A549 (cell line): ENCODE results near the gene NPB. TPM values are rescaled to one million over a fixed set of nuclear protein-coding genes. Genes with fewer than 3 reads are reported as not detected.

Experiments
- ATAC-seq, 2 experiments: fragments of 200-7000 bp in 1 of 2; fragments of >200 bp in 1 of 2; cut with Nextera tagmentation in 1 of 2; cut with Tn5 transposase in 1 of 2; 3 replicates each; pipeline versions ENCODE4 v1.8.0 to v1.9.1; 2018 to 2020; ENCODE audit warnings: mild to moderate bottlenecking in 1 of 2, moderate library complexity in 1 of 2
- CTCF ChIA-PET: fragments of 300-600 bp; sonication (Branson Sonifier 250); formaldehyde crosslinking; extraction: SDS; loops from one replicate; lab custom pipeline; 2021; ENCODE audit warnings: antibody characterized with exemption, inconsistent platforms; lab: Yijun Ruan, JAX
- POLR2A ChIA-PET: fragments of 350-600 bp; formaldehyde crosslinking; extraction: SDS; loops from one replicate; lab custom pipeline; 2021; ENCODE audit warnings: antibody characterized with exemption, inconsistent platforms; lab: Yijun Ruan, JAX
- DNase-seq, 2 experiments: peaks; one replicate each; pipeline versions ENCODE4 v3.0.0 to v3.0.0-alpha.2; 2011 to 2016; ENCODE audit warnings: low read depth in 1 of 2, low spot score in 1 of 2
- FAIRE-seq: peaks from 2 replicates; lab custom pipeline; 2011; peaks lifted over from hg19 to GRCh38; lab: Jason Lieb, UNC
- H3K27ac ChIP-seq, 2 experiments: fragments of >200 bp; sonication (Bioruptor Twin); formaldehyde crosslinking; 3 replicates each; pipeline ENCODE4 v1.5.1; 2016 to 2017
- H3K4me1 ChIP-seq: fragments of >200 bp; sonication (Bioruptor Twin); formaldehyde crosslinking; 3 replicates; pipeline ENCODE4 v1.6.1; 2016
- H3K4me2 ChIP-seq: fragments of >200 bp; sonication (Bioruptor Twin); formaldehyde crosslinking; 3 replicates; pipeline ENCODE4 v1.6.1; 2016
- H3K4me3 ChIP-seq: fragments of >200 bp; sonication (Bioruptor Twin); formaldehyde crosslinking; 3 replicates; pipeline ENCODE4 v1.5.1; 2016
- H3K9me3 ChIP-seq: fragments of >200 bp; sonication (Bioruptor Twin); formaldehyde crosslinking; 3 replicates; pipeline ENCODE4 v1.6.1; 2016
- BHLHE40 ChIP-seq: IDR thresholded peaks from 2 replicates; pipeline ENCODE4 v1.6.1; 2012; ENCODE audit warnings: low read depth, low read length, inconsistent platforms
- CHD2 ChIP-seq: fragments of 150-350 bp; IDR thresholded peaks from 2 replicates; pipeline ENCODE4 v1.6.1; 2014; ENCODE audit warnings: low read length; ENCODE audit not compliant: partially characterized antibody
- E2F6 ChIP-seq: IDR thresholded peaks from 2 replicates; pipeline ENCODE4 v1.6.1; 2012; ENCODE audit warnings: low read depth, borderline replicate concordance
- ELK1 ChIP-seq: fragments of 150-350 bp; IDR thresholded peaks from 2 replicates; pipeline ENCODE4 v1.6.1; 2014; ENCODE audit warnings: low read depth, mild to moderate bottlenecking, low read length
- GATA3 ChIP-seq: IDR thresholded peaks from 2 replicates; pipeline ENCODE4 v1.6.1; 2012; ENCODE audit warnings: borderline replicate concordance
- HES2 ChIP-seq: fragments of >200 bp; sonication (Bioruptor Twin); formaldehyde crosslinking; IDR thresholded peaks from 2 replicates; pipeline ENCODE4 v1.6.1; 2016
- HOXA7 ChIP-seq: fragments of 250-450 bp; sonication (Bioruptor Pico); IDR thresholded peaks from 2 replicates; pipeline ENCODE4 v1.5.0; 2020; ENCODE audit warnings: mild to moderate bottlenecking, moderate library complexity
- HOXB5 ChIP-seq: fragments of 250-450 bp; sonication (Bioruptor Pico); IDR thresholded peaks from 2 replicates; pipeline ENCODE4 v1.5.0; 2020; ENCODE audit warnings: mild to moderate bottlenecking, moderate library complexity
- KDM1A ChIP-seq: fragments of 200-600 bp; sonication (generic); IDR thresholded peaks from 2 replicates; pipeline ENCODE4 v1.6.1; 2016; ENCODE audit warnings: low read depth, mild to moderate bottlenecking
- KDM5A ChIP-seq: fragments of 200-600 bp; sonication (generic); IDR thresholded peaks from 2 replicates; pipeline ENCODE4 v1.6.1; 2016; ENCODE audit warnings: antibody characterized with exemption, mild to moderate bottlenecking
- MAFK ChIP-seq: fragments of 450-650 bp; IDR thresholded peaks from 2 replicates; pipeline ENCODE4 v1.6.1; 2014; ENCODE audit not compliant: partially characterized antibody
- MAX ChIP-seq: IDR thresholded peaks from 2 replicates; pipeline ENCODE4 v1.6.1; 2012
- MAZ ChIP-seq: fragments of 150-350 bp; IDR thresholded peaks from 2 replicates; pipeline ENCODE4 v1.6.1; 2014; ENCODE audit warnings: antibody characterized with exemption, low read depth, low read length, borderline replicate concordance
- MYC ChIP-seq: IDR thresholded peaks from 2 replicates; pipeline ENCODE4 v1.6.1; 2012; ENCODE audit warnings: mild to moderate bottlenecking, inconsistent platforms, low read length, improper control_type of control experiment, borderline replicate concordance
- NFE2L2 ChIP-seq: fragments of 150-350 bp; conservative IDR thresholded peaks from 2 replicates; pipeline ENCODE4 v1.6.1; 2014; ENCODE audit warnings: low read length
- NPAS2 ChIP-seq: fragments of 250-450 bp; sonication (Bioruptor Pico); IDR thresholded peaks from 2 replicates; pipeline ENCODE4 v1.8.0; 2022; ENCODE audit warnings: mild to moderate bottlenecking, moderate library complexity, borderline replicate concordance
- PHF8 ChIP-seq: fragments of 200-600 bp; sonication (generic); IDR thresholded peaks from 2 replicates; pipeline ENCODE4 v1.6.1; 2016; ENCODE audit warnings: low read depth, mild to moderate bottlenecking, antibody characterized with exemption, moderate library complexity, borderline replicate concordance
- POLR2AphosphoS2 ChIP-seq: conservative IDR thresholded peaks from 2 replicates; pipeline ENCODE4 v1.6.1; 2012; ENCODE audit warnings: low read length, improper control_type of control experiment, inconsistent platforms
- RAD21 ChIP-seq, 2 experiments: fragments of >200 bp in 1 of 2; sonication (Bioruptor Twin) in 1 of 2; formaldehyde crosslinking in 1 of 2; IDR thresholded peaks in 1 of 2; conservative IDR thresholded peaks in 1 of 2; 2 replicates in 1 of 2; 3 replicates in 1 of 2; pipeline ENCODE4 v1.6.1; 2012 to 2018; ENCODE audit warnings: inconsistent platforms in 1 of 2
- RARB ChIP-seq: fragments of 250-450 bp; sonication (Bioruptor Pico); IDR thresholded peaks from 2 replicates; pipeline ENCODE4 v1.8.0; 2021; ENCODE audit warnings: mild to moderate bottlenecking, moderate library complexity
- SMC3 ChIP-seq: fragments of >200 bp; sonication (Bioruptor Twin); formaldehyde crosslinking; IDR thresholded peaks from 3 replicates; pipeline ENCODE4 v1.6.1; 2018; ENCODE audit warnings: inconsistent platforms
- SREBF2 ChIP-seq: fragments of 450-650 bp; IDR thresholded peaks from 2 replicates; pipeline ENCODE4 v1.6.1; 2014; ENCODE audit warnings: mild to moderate bottlenecking, moderate library complexity
- USF2 ChIP-seq: fragments of 450-650 bp; IDR thresholded peaks from 2 replicates; pipeline ENCODE4 v1.6.1; 2014; ENCODE audit warnings: antibody characterized with exemption
- ZC3H11A ChIP-seq: fragments of 450-650 bp; IDR thresholded peaks from 2 replicates; pipeline ENCODE4 v1.6.1; 2014; ENCODE audit warnings: antibody characterized with exemption, mild to moderate bottlenecking
- ZNF302 ChIP-seq: fragments of 250-450 bp; sonication (Bioruptor Pico); IDR thresholded peaks from 2 replicates; pipeline ENCODE4 v1.9.0; 2021; ENCODE audit warnings: inconsistent platforms, mild to moderate bottlenecking, moderate library complexity
- WGBS: methylation state at CpG from one replicate; pipeline ENCODE4 v1.1.6; 2017; ENCODE audit errors: missing lambda C conversion rate; 5-methylcytosine and 5-hydroxymethylcytosine counted together
- polyA plus RNA-seq, 4 experiments: library from polyadenylated mRNA; depleted of rRNA in 3 of 4; stranded (reverse); fragments of >200 nt; fragmentation: RNase III in 1 of 4; extraction: RNeasy Plus Mini Kit Qiagen cat#74134 plus additional on column Dnase treatment in 1 of 4; gene quantifications; 2 replicates in 3 of 4; 3 replicates in 1 of 4; pipeline ENCODE4 v1.2.3, GENCODE V29; 2011 to 2017

The NPB gene
- polyA plus RNA-seq, 2 of the 4 experiments (the other 2 are of a cell fraction) = 0.41 to 0.45 TPM

GRCh38 chr17:81871387-81872230 lies 30.4 kb upstream of the NPB start (continued):
- TF ChIP-seq CHD2 = no peak
- no peak for TF ChIP-seq ZC3H11A
- TF ChIP-seq RARB = no peak

GRCh38 chr17:81877569-81877968 lies 24.5 kb upstream of the NPB start:
- ChIA-PET POLR2A (interaction anchor here (1.4 kb wide), 1 partner anchor 9 kb away, joined by 5 read pairs; no protein-coding TSS in a partner anchor), CTCF (interaction anchor here (1.2 kb wide), 1 partner anchor 8 kb away, joined by 3 read pairs; no protein-coding TSS in a partner anchor)
- Histone ChIP-seq H3K4me1 (peaks cover 6% of the 10 kb centered on the region; the same call in 2 of the 3 replicates), H3K4me2 (no peak overlapping the region), H3K4me3 (no peak overlapping the region), H3K9me3 (no peaks in the 10 kb centered on the region), H3K27ac (no peak overlapping the region)
- ATAC-seq = no peak
- WGBS = 93% methylated on average over 5 of the region's 5 CpGs
- no peak for FAIRE-seq
- TF ChIP-seq SREBF2 (no peak), HES2 (no peak), USF2 (no peak), SMC3 (no peak), MAX (no peak)
- DNase-seq = no peak

GRCh38 chr17:81878294-81878693 lies 23.7 kb upstream of the NPB start:
- CTCF ChIA-PET = interaction anchor here (11.2 kb wide), 1 partner anchor 7 kb away, joined by 126 read pairs; the partner anchor contains the start of gene ARHGDIA
- FAIRE-seq (no peak), ATAC-seq (no peak), DNase-seq (no peak)
- Histone ChIP-seq H3K9me3 (no peaks in the 10 kb centered on the region), H3K4me1 (peaks cover 6% of the 10 kb centered on the region; the same call in 1 of the 3 replicates), H3K4me3 (no peak overlapping the region), H3K27ac (no peak overlapping the region), H3K4me2 (no peak overlapping the region)
- 72% methylated on average over 3 of the region's 3 CpGs for WGBS
- POLR2A ChIA-PET = no interaction called here
- TF ChIP-seq USF2 (no peak), ZNF302 (CRISPR knock-in tag) (no peak), ELK1 (no peak), NPAS2 (CRISPR knock-in tag) (no peak), MYC (no peak)
- TF ChIP-seq, all 56 proteins: peak for 0

GRCh38 chr17:81879121-81879520 lies 22.9 kb upstream of the NPB start:
- H3K9me3 ChIP-seq = no peaks in the 10 kb centered on the region
- DNase-seq = no peak
- no peak overlapping the region for H3K4me2 ChIP-seq
- no peak overlapping the region for H3K27ac ChIP-seq
- H3K4me1 ChIP-seq = peaks cover 6% of the 10 kb centered on the region; the same call in 1 of the 3 replicates
- FAIRE-seq = no peak
- 87% methylated on average over 5 of the region's 5 CpGs for WGBS
- peak; percentile 12 to 63; a peak in 1 of 6 replicates for ATAC-seq
- H3K4me3 ChIP-seq = no peak overlapping the region
- ChIA-PET POLR2A (interaction anchor here (1.3 kb wide), 1 partner anchor 9 kb away, joined by 3 read pairs; no protein-coding TSS in a partner anchor), CTCF (interaction anchor here (0.9 to 11.2 kb wide), 4 partner anchors 8 to 48 kb away, joined by 3 to 126 read pairs (median 4); partner anchors contain the start of genes ARHGDIA and MAFG)
- no peak for TF ChIP-seq MAZ
- TF ChIP-seq HOXB5 (CRISPR knock-in tag) = no peak
- TF ChIP-seq KDM5A = no peak
- no peak for TF ChIP-seq MAFK
- no peak for TF ChIP-seq NFE2L2
- TF ChIP-seq PHF8 = no peak
- no peak for TF ChIP-seq ELK1
- TF ChIP-seq RAD21 (conservative IDR thresholded peaks at IDR 0.05 in 1 of 2, IDR thresholded peaks at IDR 0.05 in 1 of 2) = no peak
- TF ChIP-seq ZC3H11A = no peak
- TF ChIP-seq HOXA7 (CRISPR knock-in tag) = no peak
- TF ChIP-seq KDM1A = no peak
- TF ChIP-seq E2F6 = no peak
- no peak for TF ChIP-seq GATA3
- TF ChIP-seq BHLHE40 = no peak
- no peak for TF ChIP-seq POLR2AphosphoS2
